A549 (cell line): ENCODE measurements around the gene EYA2. TPM values are rescaled to one million over a fixed set of nuclear protein-coding genes. Genes with fewer than 3 reads are reported as not detected.

ENCODE experiments used
- ATAC-seq, 2 experiments: fragments of 200-7000 bp in 1 of 2; fragments of >200 bp in 1 of 2; cut with Nextera tagmentation in 1 of 2; cut with Tn5 transposase in 1 of 2; 3 replicates each; pipeline versions ENCODE4 v1.8.0 to v1.9.1; 2018 to 2020; ENCODE audit warnings: mild to moderate bottlenecking in 1 of 2, moderate library complexity in 1 of 2
- CTCF ChIA-PET: fragments of 300-600 bp; sonication (Branson Sonifier 250); formaldehyde crosslinking; extraction: SDS; loops from one replicate; lab custom pipeline; 2021; ENCODE audit warnings: antibody characterized with exemption, inconsistent platforms; lab: Yijun Ruan, JAX
- POLR2A ChIA-PET: fragments of 350-600 bp; formaldehyde crosslinking; extraction: SDS; loops from one replicate; lab custom pipeline; 2021; ENCODE audit warnings: antibody characterized with exemption, inconsistent platforms; lab: Yijun Ruan, JAX
- DNase-seq, 2 experiments: peaks; one replicate each; pipeline versions ENCODE4 v3.0.0 to v3.0.0-alpha.2; 2011 to 2016; ENCODE audit warnings: low read depth in 1 of 2, low spot score in 1 of 2
- FAIRE-seq: peaks from 2 replicates; lab custom pipeline; 2011; peaks lifted over from hg19 to GRCh38; lab: Jason Lieb, UNC
- H3K27ac ChIP-seq, 2 experiments: fragments of >200 bp; sonication (Bioruptor Twin); formaldehyde crosslinking; 3 replicates each; pipeline ENCODE4 v1.5.1; 2016 to 2017
- H3K4me1 ChIP-seq: fragments of >200 bp; sonication (Bioruptor Twin); formaldehyde crosslinking; 3 replicates; pipeline ENCODE4 v1.6.1; 2016
- H3K4me2 ChIP-seq: fragments of >200 bp; sonication (Bioruptor Twin); formaldehyde crosslinking; 3 replicates; pipeline ENCODE4 v1.6.1; 2016
- H3K4me3 ChIP-seq: fragments of >200 bp; sonication (Bioruptor Twin); formaldehyde crosslinking; 3 replicates; pipeline ENCODE4 v1.5.1; 2016
- H3K9me3 ChIP-seq: fragments of >200 bp; sonication (Bioruptor Twin); formaldehyde crosslinking; 3 replicates; pipeline ENCODE4 v1.6.1; 2016
- BHLHE40 ChIP-seq: IDR thresholded peaks from 2 replicates; pipeline ENCODE4 v1.6.1; 2012; ENCODE audit warnings: low read depth, low read length, inconsistent platforms
- CHD4 ChIP-seq: fragments of 200-600 bp; sonication (generic); IDR thresholded peaks from 2 replicates; pipeline ENCODE4 v1.6.1; 2016; ENCODE audit warnings: antibody characterized with exemption, mild to moderate bottlenecking, borderline replicate concordance
- EP300 ChIP-seq, 2 experiments: fragments of >200 bp; sonication (Bioruptor Twin); formaldehyde crosslinking; IDR thresholded peaks; 2 replicates in 1 of 2; 3 replicates in 1 of 2; pipeline ENCODE4 v1.6.1; 2016 to 2017
- FOSL2 ChIP-seq, 2 experiments: fragments of 450-650 bp in 1 of 2; fragments of >200 bp in 1 of 2; sonication (Bioruptor Twin) in 1 of 2; formaldehyde crosslinking; IDR thresholded peaks; 2 replicates each; pipeline versions ENCODE4 v1.5.0 to v1.6.1; 2016 to 2020; ENCODE audit warnings: mild to moderate bottlenecking in 1 of 2, moderate library complexity in 1 of 2
- FOXS1 ChIP-seq: fragments of 250-450 bp; sonication (Bioruptor Pico); IDR thresholded peaks from 2 replicates; pipeline ENCODE4 v1.5.0; 2020; ENCODE audit warnings: mild to moderate bottlenecking, moderate library complexity
- GATA3 ChIP-seq: IDR thresholded peaks from 2 replicates; pipeline ENCODE4 v1.6.1; 2012; ENCODE audit warnings: borderline replicate concordance
- HDAC2 ChIP-seq: fragments of 200-600 bp; sonication (generic); IDR thresholded peaks from 2 replicates; pipeline ENCODE4 v1.6.1; 2016
- HOXA7 ChIP-seq: fragments of 250-450 bp; sonication (Bioruptor Pico); IDR thresholded peaks from 2 replicates; pipeline ENCODE4 v1.5.0; 2020; ENCODE audit warnings: mild to moderate bottlenecking, moderate library complexity
- HOXB5 ChIP-seq: fragments of 250-450 bp; sonication (Bioruptor Pico); IDR thresholded peaks from 2 replicates; pipeline ENCODE4 v1.5.0; 2020; ENCODE audit warnings: mild to moderate bottlenecking, moderate library complexity
- POLR2A ChIP-seq: IDR thresholded peaks from 2 replicates; pipeline ENCODE4 v1.6.1; 2012; ENCODE audit warnings: mild to moderate bottlenecking, low read length
- REST ChIP-seq: fragments of 200-600 bp; sonication (generic); IDR thresholded peaks from 2 replicates; pipeline ENCODE4 v1.6.1; 2016; ENCODE audit warnings: antibody characterized with exemption, mild to moderate bottlenecking, moderate library complexity
- SMC3 ChIP-seq: fragments of >200 bp; sonication (Bioruptor Twin); formaldehyde crosslinking; IDR thresholded peaks from 3 replicates; pipeline ENCODE4 v1.6.1; 2018; ENCODE audit warnings: inconsistent platforms
- ZFP36 ChIP-seq: fragments of 450-650 bp; IDR thresholded peaks from 2 replicates; pipeline ENCODE4 v1.6.1; 2014; ENCODE audit warnings: borderline replicate concordance; ENCODE audit not compliant: partially characterized antibody
- WGBS: methylation state at CpG from one replicate; pipeline ENCODE4 v1.1.6; 2017; ENCODE audit errors: missing lambda C conversion rate; 5-methylcytosine and 5-hydroxymethylcytosine counted together
- polyA plus RNA-seq, 4 experiments: library from polyadenylated mRNA; depleted of rRNA in 3 of 4; stranded (reverse); fragments of >200 nt; fragmentation: RNase III in 1 of 4; extraction: RNeasy Plus Mini Kit Qiagen cat#74134 plus additional on column Dnase treatment in 1 of 4; gene quantifications; 2 replicates in 3 of 4; 3 replicates in 1 of 4; pipeline ENCODE4 v1.2.3, GENCODE V29; 2011 to 2017

Gene EYA2
- polyA plus RNA-seq, 2 of the 4 experiments (the other 2 are of a cell fraction) = 4.5 to 4.6 TPM

- no peak overlapping the region for H3K4me2 ChIP-seq
- no peak overlapping the region for H3K27ac ChIP-seq
- ATAC-seq (no peak), FAIRE-seq (no peak), DNase-seq (no peak)
- no peak for TF ChIP-seq BHLHE40
- no peak for TF ChIP-seq FOSL2 (IDR thresholded peaks at IDR 0.05)
- peak; percentile 36; the same call in 1 of the 2 replicates for TF ChIP-seq FOSL2 (CRISPR knock-in tag; IDR thresholded peaks at IDR 0.05)
- no peaks in the 10 kb centered on the region; the same call in 1 of the 3 replicates for H3K4me1 ChIP-seq
- 37% methylated on average over 1 of the region's 1 CpG for WGBS
- ChIA-PET POLR2A (no interaction called here), CTCF (interaction anchor here (1.7 to 17.7 kb wide), 2 partner anchors 192 to 433 kb away, joined by 4 to 267 read pairs; no protein-coding TSS in a partner anchor)
- H3K4me3 ChIP-seq = no peak overlapping the region
- no peaks in the 10 kb centered on the region for H3K9me3 ChIP-seq
Observed at GRCh38 chr20:47191074-47191673, 296.5 kb downstream of the EYA2 start.

- no peak for TF ChIP-seq HOXA7 (CRISPR knock-in tag)
- TF ChIP-seq EP300 (IDR thresholded peaks at IDR 0.05) = no peak
- no peak for TF ChIP-seq CHD4
- TF ChIP-seq GATA3 = no peak
- TF ChIP-seq BHLHE40 = no peak
- no peak for TF ChIP-seq POLR2A
- no peak for TF ChIP-seq HDAC2
- no peak for TF ChIP-seq SMC3
- TF ChIP-seq ZFP36 = no peak
- no peak for TF ChIP-seq FOSL2 (IDR thresholded peaks at IDR 0.05)
- no peak for TF ChIP-seq FOSL2 (CRISPR knock-in tag; IDR thresholded peaks at IDR 0.05)
- no peak for TF ChIP-seq FOXS1 (CRISPR knock-in tag)
- no peak overlapping the region for H3K27ac ChIP-seq
- ChIA-PET POLR2A (no interaction called here), CTCF (interaction anchor here (1.7 to 17.7 kb wide), 2 partner anchors 191 to 434 kb away, joined by 4 to 267 read pairs; no protein-coding TSS in a partner anchor)
- H3K4me1 ChIP-seq = peaks cover 4% of the 10 kb centered on the region; the same call in 2 of the 3 replicates
- no peak overlapping the region for H3K4me2 ChIP-seq
- FAIRE-seq (no peak), DNase-seq (no peak), ATAC-seq (no peak)
- no peak overlapping the region for H3K4me3 ChIP-seq
- 59% methylated on average over 3 of the region's 3 CpGs for WGBS
- H3K9me3 ChIP-seq = no peaks in the 10 kb centered on the region
Observed at GRCh38 chr20:47191956-47192355, 297.3 kb downstream of the EYA2 start.

- CTCF ChIA-PET = interaction anchor here (1.2 to 17.7 kb wide), 9 partner anchors 9 to 481 kb away, joined by 4 to 267 read pairs (median 8); no protein-coding TSS in a partner anchor
- H3K4me3 ChIP-seq = no peak overlapping the region
- peaks cover 16% of the 10 kb centered on the region; the same call in 2 of the 3 replicates for H3K4me1 ChIP-seq
- no peak for DNase-seq
- H3K4me2 ChIP-seq = no peak overlapping the region
- no peak for FAIRE-seq
- H3K9me3 ChIP-seq = no peaks in the 10 kb centered on the region
- H3K27ac ChIP-seq = peak overlapping the region; percentile 75 to 87; a peak in 5 of 6 replicates
- no peak for TF ChIP-seq REST
- no peak for TF ChIP-seq HOXA7 (CRISPR knock-in tag)
- no peak for TF ChIP-seq HOXB5 (CRISPR knock-in tag)
- TF ChIP-seq, all 56 proteins: peak for 0
- WGBS = 63% methylated on average over 9 of the region's 9 CpGs
- POLR2A ChIA-PET = no interaction called here
- ATAC-seq = no peak
Observed at GRCh38 chr20:47195573-47195972, 300.9 kb downstream of the EYA2 start.
